ENCODE results near the gene ATP6V0E2. TPM values are rescaled to one million over a fixed set of nuclear protein-coding genes. Genes with fewer than 3 reads are reported as not detected.

Gene ATP6V0E2
- total RNA-seq, 4 donors from 2014 or later: 15.2 to 41.1 (median 26.8) TPM

DNA sequence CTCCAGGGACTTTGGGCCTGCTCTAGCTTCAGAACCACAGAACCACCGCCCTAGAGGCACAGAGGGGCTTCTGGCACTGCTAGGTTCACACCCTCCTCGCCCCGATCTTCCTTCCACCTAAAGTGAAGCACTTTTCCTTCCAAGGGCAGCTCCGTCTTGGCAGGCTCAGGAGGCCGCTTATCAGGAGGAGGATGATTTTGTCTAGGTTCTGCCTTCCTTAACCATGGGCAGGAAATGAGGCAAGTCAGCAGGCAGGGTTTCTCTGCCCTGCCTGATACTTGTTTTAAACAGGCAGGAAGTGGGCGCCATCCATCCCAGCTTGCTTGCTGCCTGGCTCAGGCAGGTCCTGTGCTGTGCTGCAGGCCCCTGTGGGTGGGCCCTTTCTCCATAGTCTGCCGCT lies 8.3 kb upstream of the ATP6V0E2 start:
- Histone ChIP-seq H3K4me3 (no peak overlapping the region), H3K4me1 (no peaks in the 10 kb centered on the region), H3K27ac (no peak overlapping the region), H3K27me3 (no peaks in the 10 kb centered on the region), H3K36me3 (peaks cover 55% of the 10 kb centered on the region), H3K9me3 (no peaks in the 10 kb centered on the region)
- DNase-seq (ENCODE audit: low spot score in 2 of 2): no peak
- WGBS: 65% methylated on average over 6 of the region's 7 CpGs
- TF ChIP-seq EP300 (IDR thresholded peaks at IDR 0.05) (no peak), POLR2A (IDR thresholded peaks at IDR 0.05) (no peak), POLR2AphosphoS5 (IDR thresholded peaks at IDR 0.05) (no peak)
- TF ChIP-seq, protein P1, sequence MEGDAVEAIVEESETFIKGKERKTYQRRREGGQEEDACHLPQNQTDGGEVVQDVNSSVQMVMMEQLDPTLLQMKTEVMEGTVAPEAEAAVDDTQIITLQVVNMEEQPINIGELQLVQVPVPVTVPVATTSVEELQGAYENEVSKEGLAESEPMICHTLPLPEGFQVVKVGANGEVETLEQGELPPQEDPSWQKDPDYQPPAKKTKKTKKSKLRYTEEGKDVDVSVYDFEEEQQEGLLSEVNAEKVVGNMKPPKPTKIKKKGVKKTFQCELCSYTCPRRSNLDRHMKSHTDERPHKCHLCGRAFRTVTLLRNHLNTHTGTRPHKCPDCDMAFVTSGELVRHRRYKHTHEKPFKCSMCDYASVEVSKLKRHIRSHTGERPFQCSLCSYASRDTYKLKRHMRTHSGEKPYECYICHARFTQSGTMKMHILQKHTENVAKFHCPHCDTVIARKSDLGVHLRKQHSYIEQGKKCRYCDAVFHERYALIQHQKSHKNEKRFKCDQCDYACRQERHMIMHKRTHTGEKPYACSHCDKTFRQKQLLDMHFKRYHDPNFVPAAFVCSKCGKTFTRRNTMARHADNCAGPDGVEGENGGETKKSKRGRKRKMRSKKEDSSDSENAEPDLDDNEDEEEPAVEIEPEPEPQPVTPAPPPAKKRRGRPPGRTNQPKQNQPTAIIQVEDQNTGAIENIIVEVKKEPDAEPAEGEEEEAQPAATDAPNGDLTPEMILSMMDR (IDR thresholded peaks at IDR 0.05): no peak

DNA sequence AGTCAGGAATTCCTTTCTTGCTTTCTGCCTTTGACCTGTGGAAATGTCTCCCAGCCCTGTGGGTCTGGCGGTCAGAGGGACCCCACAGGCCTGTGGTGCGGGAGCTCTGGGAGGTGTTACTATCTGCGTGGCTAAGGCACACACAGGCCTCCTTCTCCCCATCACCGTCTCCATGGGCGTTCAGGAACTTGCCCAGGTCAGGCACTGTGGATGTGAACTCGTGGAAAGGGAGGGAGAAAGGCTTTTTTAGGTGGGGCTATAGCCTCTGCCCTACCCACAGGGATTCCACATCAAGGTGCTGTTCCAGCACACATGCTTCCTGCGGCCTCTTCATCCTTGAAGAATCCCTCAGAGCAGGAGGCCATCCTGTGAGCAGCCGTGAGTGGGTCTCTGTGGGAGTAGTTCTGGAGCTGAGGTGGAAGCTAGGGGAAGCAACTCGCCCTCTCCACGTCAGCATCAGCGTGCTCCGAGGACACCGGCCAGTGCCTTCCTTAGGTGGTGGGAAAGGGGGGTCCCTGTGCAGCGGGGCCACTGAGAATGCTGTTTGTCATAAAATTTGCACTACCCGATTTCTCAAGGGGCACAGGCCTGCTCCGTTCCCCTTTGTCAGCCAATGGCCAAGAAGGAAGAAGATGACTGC lies 7.5 kb upstream of the ATP6V0E2 start:
- WGBS: 82% methylated on average over 9 of the region's 16 CpGs
- H3K27me3 ChIP-seq: no peaks in the 10 kb centered on the region
- no peaks in the 10 kb centered on the region for H3K9me3 ChIP-seq
- TF ChIP-seq POLR2AphosphoS5 (IDR thresholded peaks at IDR 0.05) (no peak), POLR2A (IDR thresholded peaks at IDR 0.05) (no peak), EP300 (IDR thresholded peaks at IDR 0.05) (no peak)
- TF ChIP-seq, protein P1 (IDR thresholded peaks at IDR 0.05): no peak
- H3K4me1 ChIP-seq: peaks cover 3% of the 10 kb centered on the region
- DNase-seq (ENCODE audit: low spot score in 2 of 2): no peak
- no peak overlapping the region for H3K27ac ChIP-seq
- H3K36me3 ChIP-seq: peaks cover 47% of the 10 kb centered on the region
- H3K4me3 ChIP-seq: no peak overlapping the region

DNA sequence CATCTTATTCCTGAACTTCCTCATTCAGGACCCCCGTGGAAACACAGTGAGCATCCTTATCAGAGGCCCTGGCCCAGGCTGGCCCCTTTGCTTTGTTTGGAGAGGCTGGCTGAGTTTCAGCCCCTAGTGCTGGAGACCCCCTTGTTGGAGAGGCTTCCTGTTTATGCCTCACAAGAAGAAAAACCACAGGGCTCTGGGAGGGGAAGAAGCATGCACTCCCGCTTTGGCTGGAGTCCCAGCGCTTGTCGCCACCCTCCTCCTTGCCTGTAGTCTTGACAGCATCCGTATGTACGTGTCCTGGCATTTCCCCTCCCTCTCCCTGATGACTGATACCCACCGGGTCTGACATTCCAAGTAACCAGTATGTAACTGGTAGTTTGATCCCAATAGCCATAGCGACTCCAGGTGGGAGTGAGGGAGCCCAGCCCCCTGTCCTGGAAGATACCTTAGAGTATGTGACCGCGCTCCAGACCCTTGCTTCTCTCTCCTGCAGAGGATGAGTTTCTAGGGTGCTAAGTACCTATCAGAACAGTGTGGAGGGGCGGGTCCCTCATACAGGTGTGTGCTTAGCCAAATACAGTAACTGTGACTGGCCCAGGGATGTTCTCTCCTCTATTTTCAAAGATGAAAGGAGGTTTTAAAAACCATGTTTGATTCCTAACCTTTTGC lies 6.9 kb upstream of the ATP6V0E2 start:
- no peak for TF ChIP-seq POLR2A (IDR thresholded peaks at IDR 0.05)
- H3K4me1 ChIP-seq: peaks cover 5% of the 10 kb centered on the region
- H3K9me3 ChIP-seq: no peaks in the 10 kb centered on the region
- H3K27ac ChIP-seq: no peak overlapping the region
- 44% methylated on average over 11 of the region's 11 CpGs for WGBS
- H3K27me3 ChIP-seq: no peaks in the 10 kb centered on the region
- no peak overlapping the region for H3K4me3 ChIP-seq
- H3K36me3 ChIP-seq: peaks cover 40% of the 10 kb centered on the region
- peak in 1 of 2 donors; percentile 55 for DNase-seq (ENCODE audit: low spot score in 2 of 2)

DNA sequence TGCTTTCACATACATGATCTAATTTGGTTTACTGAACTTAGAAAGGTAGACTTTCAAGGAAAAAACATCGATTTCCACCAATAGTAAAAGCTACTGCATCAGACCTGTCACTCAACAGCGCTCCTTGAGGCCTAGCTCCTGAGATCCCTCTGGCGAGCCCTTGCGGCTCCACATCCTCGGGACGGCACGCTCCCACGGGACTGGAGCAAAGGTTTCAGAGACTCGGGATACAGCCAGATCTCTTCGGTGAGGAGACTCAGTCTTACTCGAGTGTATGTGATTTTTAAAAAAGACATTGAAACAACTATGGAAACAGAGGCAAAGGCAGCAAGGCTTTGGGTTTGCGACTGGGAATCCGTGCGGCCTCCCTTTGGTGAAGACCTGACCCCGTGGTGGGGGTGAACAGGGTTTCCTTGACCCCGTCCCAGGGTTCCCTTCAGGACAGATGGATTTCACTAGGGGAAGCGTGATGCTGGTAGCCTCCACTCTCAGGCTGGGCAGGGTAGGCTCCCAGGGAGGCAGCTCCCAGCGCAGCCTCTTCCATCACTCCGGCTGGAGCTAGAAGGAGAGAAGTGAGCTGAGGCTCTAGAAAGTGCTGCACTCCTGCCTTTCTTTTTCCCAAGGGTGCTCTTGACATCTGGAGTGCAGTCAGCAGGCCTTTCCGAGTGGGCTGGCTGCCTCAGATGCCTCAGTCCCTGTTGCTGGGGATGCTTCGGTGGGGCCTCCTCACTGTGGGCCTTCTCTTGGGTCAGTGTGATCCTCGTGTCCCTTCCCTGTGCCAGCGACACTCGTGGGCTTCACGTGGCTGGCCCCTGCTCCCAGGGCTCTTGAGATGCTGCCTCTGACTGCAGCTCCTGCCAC lies 5.8 kb upstream of the ATP6V0E2 start:
- WGBS: 85% methylated on average over 21 of the region's 25 CpGs
- H3K36me3 ChIP-seq: peaks cover 29% of the 10 kb centered on the region
- H3K27ac ChIP-seq: no peak overlapping the region
- no peaks in the 10 kb centered on the region for H3K27me3 ChIP-seq
- peaks cover 16% of the 10 kb centered on the region for H3K4me1 ChIP-seq
- H3K9me3 ChIP-seq: no peaks in the 10 kb centered on the region
- no peak overlapping the region for H3K4me3 ChIP-seq
- DNase-seq (ENCODE audit: low spot score in 2 of 2): peak in 1 of 2 donors; percentile 49
- no peak for TF ChIP-seq EP300 (IDR thresholded peaks at IDR 0.05)
- no peak for TF ChIP-seq POLR2A (IDR thresholded peaks at IDR 0.05)
- TF ChIP-seq, protein P1 (IDR thresholded peaks at IDR 0.05): no peak
- TF ChIP-seq POLR2AphosphoS5 (IDR thresholded peaks at IDR 0.05): no peak

DNA sequence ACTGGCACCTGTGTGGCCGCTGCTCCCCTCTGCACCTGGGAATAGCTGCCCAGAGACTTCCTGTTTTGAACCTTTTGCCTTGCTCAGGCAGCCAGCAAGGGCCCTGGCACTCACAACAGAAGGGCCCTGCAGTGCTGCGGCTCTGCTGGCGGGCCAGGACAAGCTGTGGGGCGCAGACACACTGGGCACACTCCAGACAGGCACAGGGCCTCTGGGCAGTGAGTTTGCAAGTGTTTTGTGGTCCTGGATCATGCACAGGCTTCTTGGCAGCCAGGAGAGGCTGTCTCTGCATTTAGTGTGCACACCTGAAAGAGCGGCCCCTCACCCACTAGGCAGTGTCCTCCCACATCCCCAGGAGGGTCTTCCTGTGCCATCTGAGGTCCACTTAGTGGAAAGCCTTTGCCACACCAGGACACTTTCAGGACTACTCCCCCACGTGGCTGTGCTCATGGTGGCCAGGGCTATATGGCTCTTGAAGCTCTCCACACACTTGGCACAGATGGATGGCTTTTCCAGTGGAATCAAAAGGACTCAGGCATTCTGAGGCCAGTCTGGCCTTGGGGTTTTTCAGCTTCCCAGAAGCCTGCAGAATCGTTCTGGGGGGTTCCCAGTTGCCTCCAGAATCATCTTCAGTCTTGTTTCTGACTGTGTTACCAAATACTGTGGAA lies 5.0 kb upstream of the ATP6V0E2 start:
- Histone ChIP-seq H3K27ac (no peak overlapping the region), H3K4me1 (peaks cover 22% of the 10 kb centered on the region), H3K4me3 (no peak overlapping the region), H3K27me3 (no peaks in the 10 kb centered on the region), H3K36me3 (peaks cover 24% of the 10 kb centered on the region), H3K9me3 (no peaks in the 10 kb centered on the region)
- TF ChIP-seq POLR2A (IDR thresholded peaks at IDR 0.05) (no peak), POLR2AphosphoS5 (IDR thresholded peaks at IDR 0.05) (no peak), EP300 (IDR thresholded peaks at IDR 0.05) (no peak)
- TF ChIP-seq, protein P1 (IDR thresholded peaks at IDR 0.05): no peak
- 76% methylated on average over 5 of the region's 7 CpGs for WGBS
- DNase-seq (ENCODE audit: low spot score in 2 of 2): peak in 1 of 2 donors; percentile 72
